ENCODE measurements around the gene MYO7B.

The MYO7B gene

GRCh38 chr2:127510073-127510472 lies 25.4 kb upstream of the MYO7B start:
- DNase-seq (ENCODE audit: low read depth in 1 of 2, low spot score in 1 of 2) = no peak
- H3K4me3 ChIP-seq (replicated peaks; ENCODE audit: insufficient read depth, low read length) = no peak overlapping the region
- no peak overlapping the region for H3K27ac ChIP-seq (replicated peaks)
- no peaks in the 10 kb centered on the region for H3K27me3 ChIP-seq (ENCODE audit: insufficient read depth, poor library complexity, severe bottlenecking)
- TF ChIP-seq REST (IDR thresholded peaks at IDR 0.05; ENCODE audit: insufficient replicate concordance, low read depth) = no peak

- no peak overlapping the region for H3K27ac ChIP-seq (replicated peaks)
- H3K4me3 ChIP-seq (replicated peaks; ENCODE audit: insufficient read depth, low read length) = no peak overlapping the region
- H3K27me3 ChIP-seq (ENCODE audit: insufficient read depth, poor library complexity, severe bottlenecking) = no peaks in the 10 kb centered on the region
- TF ChIP-seq POLR2AphosphoS5 (IDR thresholded peaks at IDR 0.05; ENCODE audit: low read depth) (no peak), SPI1 (IDR thresholded peaks at IDR 0.05; ENCODE audit: borderline replicate concordance, low read depth) (no peak), GABPA (IDR thresholded peaks at IDR 0.05; ENCODE audit: low read depth) (no peak), REST (IDR thresholded peaks at IDR 0.05; ENCODE audit: insufficient replicate concordance, low read depth) (no peak), CTCF (IDR thresholded peaks at IDR 0.05; ENCODE audit: insufficient read depth, low read length) (no peak)
- no peak for DNase-seq (ENCODE audit: low read depth in 1 of 2, low spot score in 1 of 2)
These were observed 24.3 kb upstream of the MYO7B start for GRCh38 chr2:127511090-127511695.

GRCh38 chr2:127511917-127512316 lies 23.6 kb upstream of the MYO7B start:
- Histone ChIP-seq H3K27ac (replicated peaks) (no peak overlapping the region), H3K4me3 (replicated peaks; ENCODE audit: insufficient read depth, low read length) (no peak overlapping the region), H3K27me3 (ENCODE audit: insufficient read depth, poor library complexity, severe bottlenecking) (no peaks in the 10 kb centered on the region)
- no peak for DNase-seq (ENCODE audit: low read depth in 1 of 2, low spot score in 1 of 2)
- TF ChIP-seq REST (IDR thresholded peaks at IDR 0.05; ENCODE audit: insufficient replicate concordance, low read depth) (no peak), POLR2AphosphoS5 (IDR thresholded peaks at IDR 0.05; ENCODE audit: low read depth) (no peak), CTCF (IDR thresholded peaks at IDR 0.05; ENCODE audit: insufficient read depth, low read length) (no peak), SPI1 (IDR thresholded peaks at IDR 0.05; ENCODE audit: borderline replicate concordance, low read depth) (no peak), GABPA (IDR thresholded peaks at IDR 0.05; ENCODE audit: low read depth) (no peak)
